Body of pancreas (tissue), 4 donors: Measurements from ENCODE around the gene PFKFB2.

ENCODE experiments used
- POLR2A ChIP-seq, 3 donors: fragments of 450-650 bp; IDR thresholded peaks; one replicate each; pipeline ENCODE4 v1.6.1; 2016; ENCODE audit warnings: antibody characterized with exemption in 3 of 3, mild to moderate bottlenecking in 2 of 3
- TF ChIP-seq, protein P1 (sequence below), 7 experiments: fragments of 450-650 bp in 4 of 7; fragments of 200-600 bp in 3 of 7; sonication (generic) in 3 of 7; IDR thresholded peaks; one replicate each; pipeline ENCODE4 v1.5.1; 2016 to 2019; ENCODE audit warnings: antibody characterized with exemption in 7 of 7

DNA sequence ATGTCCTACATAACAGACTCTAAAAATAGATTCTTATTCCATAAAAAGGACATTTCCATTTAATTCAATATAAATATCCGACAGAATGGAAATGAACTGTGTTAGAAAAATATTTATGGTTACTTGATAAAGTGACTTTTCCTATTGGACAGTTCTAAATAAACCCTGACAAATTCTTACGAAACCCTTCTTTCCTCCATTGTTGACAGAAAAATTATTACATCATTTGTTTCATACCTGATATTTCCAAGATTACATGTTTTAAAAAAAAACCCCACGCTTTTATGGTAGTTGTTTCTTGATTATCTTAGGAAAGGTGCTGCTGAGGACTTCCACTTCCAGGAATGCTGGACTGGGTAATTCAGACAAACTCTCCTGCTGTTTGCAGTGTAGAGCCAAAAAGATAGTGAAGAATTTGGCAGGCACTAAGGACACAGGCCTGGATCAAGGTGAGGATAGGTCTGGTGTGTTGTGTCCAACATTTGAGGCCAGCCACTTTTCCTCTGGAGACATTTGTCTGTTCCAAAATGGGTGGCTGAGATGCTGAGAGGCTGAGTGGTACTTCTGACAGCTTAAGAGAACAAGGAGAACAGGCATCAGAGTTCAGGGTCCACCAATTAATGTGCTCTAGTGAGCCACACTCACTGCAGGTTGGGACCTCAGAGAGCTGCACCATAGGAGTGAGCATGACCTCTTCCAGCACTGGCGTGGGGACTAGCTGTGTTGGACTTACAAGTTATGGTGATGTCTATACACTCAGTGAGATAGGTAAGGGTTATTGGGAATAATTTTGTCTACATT, 13.5 kb upstream of the PFKFB2 start:
- TF ChIP-seq, protein P1, sequence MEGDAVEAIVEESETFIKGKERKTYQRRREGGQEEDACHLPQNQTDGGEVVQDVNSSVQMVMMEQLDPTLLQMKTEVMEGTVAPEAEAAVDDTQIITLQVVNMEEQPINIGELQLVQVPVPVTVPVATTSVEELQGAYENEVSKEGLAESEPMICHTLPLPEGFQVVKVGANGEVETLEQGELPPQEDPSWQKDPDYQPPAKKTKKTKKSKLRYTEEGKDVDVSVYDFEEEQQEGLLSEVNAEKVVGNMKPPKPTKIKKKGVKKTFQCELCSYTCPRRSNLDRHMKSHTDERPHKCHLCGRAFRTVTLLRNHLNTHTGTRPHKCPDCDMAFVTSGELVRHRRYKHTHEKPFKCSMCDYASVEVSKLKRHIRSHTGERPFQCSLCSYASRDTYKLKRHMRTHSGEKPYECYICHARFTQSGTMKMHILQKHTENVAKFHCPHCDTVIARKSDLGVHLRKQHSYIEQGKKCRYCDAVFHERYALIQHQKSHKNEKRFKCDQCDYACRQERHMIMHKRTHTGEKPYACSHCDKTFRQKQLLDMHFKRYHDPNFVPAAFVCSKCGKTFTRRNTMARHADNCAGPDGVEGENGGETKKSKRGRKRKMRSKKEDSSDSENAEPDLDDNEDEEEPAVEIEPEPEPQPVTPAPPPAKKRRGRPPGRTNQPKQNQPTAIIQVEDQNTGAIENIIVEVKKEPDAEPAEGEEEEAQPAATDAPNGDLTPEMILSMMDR (IDR thresholded peaks at IDR 0.05): no peak
- no peak for TF ChIP-seq POLR2A (IDR thresholded peaks at IDR 0.05)
